Measurements from ENCODE around the gene PLEKHA6. TPM values are rescaled to one million over a fixed set of nuclear protein-coding genes. Genes with fewer than 3 reads are reported as not detected.
"Not testable (repeated sequence)": the region's sequence is repeated elsewhere in the genome, so short reads cannot be mapped to it uniquely, and the experiment has no call there.

Gene PLEKHA6
- total RNA-seq, 4 donors from 2014 or later = 3.7 to 15.4 (median 12.8) TPM

- TF ChIP-seq EP300 (IDR thresholded peaks at IDR 0.05) (no peak), CTCF (IDR thresholded peaks at IDR 0.05) (no peak)
- H3K4me3 ChIP-seq = no peak overlapping the region
- no peaks in the 10 kb centered on the region for H3K27me3 ChIP-seq
- no peaks in the 10 kb centered on the region for H3K9me3 ChIP-seq
- no peak for DNase-seq (ENCODE audit: low spot score in 2 of 2)
- H3K27ac ChIP-seq = no peak overlapping the region
- H3K36me3 ChIP-seq = peaks cover 8% of the 10 kb centered on the region
- H3K4me1 ChIP-seq = no peaks in the 10 kb centered on the region
- 98% methylated on average over 5 of the region's 5 CpGs for WGBS
Measured at GRCh38 chr1:204241914-204242313, 117.8 kb downstream of the PLEKHA6 start.

GRCh38 chr1:204241050-204241449 lies 118.7 kb downstream of the PLEKHA6 start:
- no peak for TF ChIP-seq POLR2A (IDR thresholded peaks at IDR 0.05)
- TF ChIP-seq EP300 (IDR thresholded peaks at IDR 0.05) = no peak
- no peak for TF ChIP-seq CTCF (IDR thresholded peaks at IDR 0.05)
- 54% methylated on average over 2 of the region's 2 CpGs for WGBS
- Histone ChIP-seq H3K9me3 (no peaks in the 10 kb centered on the region), H3K27ac (no peak overlapping the region), H3K36me3 (peaks cover 8% of the 10 kb centered on the region), H3K4me3 (no peak overlapping the region), H3K4me1 (no peaks in the 10 kb centered on the region), H3K27me3 (no peaks in the 10 kb centered on the region)
- DNase-seq (ENCODE audit: low spot score in 2 of 2) = no peak

- no peak overlapping the region for H3K27ac ChIP-seq
- H3K9me3 ChIP-seq = no peaks in the 10 kb centered on the region
- H3K27me3 ChIP-seq = no peaks in the 10 kb centered on the region
- WGBS = 71% methylated on average over 1 of the region's 1 CpG
- no peak for TF ChIP-seq POLR2AphosphoS5 (IDR thresholded peaks at IDR 0.05)
- peaks cover 8% of the 10 kb centered on the region for H3K36me3 ChIP-seq
- no peak overlapping the region for H3K4me3 ChIP-seq
- DNase-seq (ENCODE audit: low spot score in 2 of 2) = no peak
- H3K4me1 ChIP-seq = no peaks in the 10 kb centered on the region
Measured at GRCh38 chr1:204240233-204240632, 119.5 kb downstream of the PLEKHA6 start.

GRCh38 chr1:204239401-204239800 lies 120.3 kb downstream of the PLEKHA6 start:
- not testable (repeated sequence) for H3K36me3 ChIP-seq; H3K9me3 ChIP-seq; DNase-seq (ENCODE audit: low spot score in 2 of 2); H3K27me3 ChIP-seq; H3K27ac ChIP-seq; H3K4me1 ChIP-seq; H3K4me3 ChIP-seq
- WGBS = 96% methylated on average over 3 of the region's 3 CpGs

- not testable (repeated sequence) for H3K4me3 ChIP-seq; H3K4me1 ChIP-seq; H3K9me3 ChIP-seq; H3K27me3 ChIP-seq; H3K36me3 ChIP-seq; H3K27ac ChIP-seq; DNase-seq (ENCODE audit: low spot score in 2 of 2)
- WGBS = 91% methylated on average over 2 of the region's 2 CpGs
Measured at GRCh38 chr1:204238520-204238919, 121.2 kb downstream of the PLEKHA6 start.

- DNase-seq (ENCODE audit: low spot score in 2 of 2); H3K4me3 ChIP-seq; H3K9me3 ChIP-seq; H3K4me1 ChIP-seq; H3K27me3 ChIP-seq; H3K36me3 ChIP-seq; H3K27ac ChIP-seq: not testable (repeated sequence)
- 100% methylated on average over 1 of the region's 1 CpG for WGBS
Measured at GRCh38 chr1:204237515-204237914, 122.2 kb downstream of the PLEKHA6 start.

GRCh38 chr1:204232526-204232925 lies 127.2 kb downstream of the PLEKHA6 start:
- DNase-seq (ENCODE audit: low spot score in 2 of 2) = no peak
- Histone ChIP-seq H3K9me3 (no peaks in the 10 kb centered on the region), H3K36me3 (no peaks in the 10 kb centered on the region), H3K4me1 (no peaks in the 10 kb centered on the region), H3K27me3 (no peaks in the 10 kb centered on the region), H3K4me3 (no peak overlapping the region), H3K27ac (no peak overlapping the region)
- TF ChIP-seq EP300 (IDR thresholded peaks at IDR 0.05) = no peak
- TF ChIP-seq POLR2A (IDR thresholded peaks at IDR 0.05) = no peak
- no peak for TF ChIP-seq CTCF (IDR thresholded peaks at IDR 0.05)
- TF ChIP-seq POLR2AphosphoS5 (IDR thresholded peaks at IDR 0.05) = no peak
